ENCODE measurements around the gene RBM25. TPM values are rescaled to one million over a fixed set of nuclear protein-coding genes. Genes with fewer than 3 reads are reported as not detected.
"Not testable (repeated sequence)": the region's sequence is repeated elsewhere in the genome, so short reads cannot be mapped to it uniquely, and the experiment has no call there.

Gene RBM25
- total and polyA plus RNA-seq, 11 donors: 13.1 to 49.2 (median 36.6) TPM

GRCh38 chr14:73168274-73168673, 109.9 kb downstream of the RBM25 start:
- Histone ChIP-seq H3K27me3 (no peaks in the 10 kb centered on the region), H3K4me3 (no peak overlapping the region), H3K36me3 (peaks cover 0 to 98% (median 93%) of the 10 kb centered on the region in 9 donors), H3K9me3 (no peaks in the 10 kb centered on the region), H3K4me1 (no peaks in the 10 kb centered on the region), H3K27ac (no peak overlapping the region)
- TF ChIP-seq CTCF (IDR thresholded peaks at IDR 0.05) (no peak), POLR2A (IDR thresholded peaks at IDR 0.05) (no peak)
- intact Hi-C loops (cut with DNase I): no loop called here
- 73 to 84% (median 80%) methylated on average over 9 of the region's 9 CpGs for WGBS, 4 donors
- ATAC-seq (peak in 2 of 4 donors; percentile 31 to 32), DNase-seq (no peak)

DNA sequence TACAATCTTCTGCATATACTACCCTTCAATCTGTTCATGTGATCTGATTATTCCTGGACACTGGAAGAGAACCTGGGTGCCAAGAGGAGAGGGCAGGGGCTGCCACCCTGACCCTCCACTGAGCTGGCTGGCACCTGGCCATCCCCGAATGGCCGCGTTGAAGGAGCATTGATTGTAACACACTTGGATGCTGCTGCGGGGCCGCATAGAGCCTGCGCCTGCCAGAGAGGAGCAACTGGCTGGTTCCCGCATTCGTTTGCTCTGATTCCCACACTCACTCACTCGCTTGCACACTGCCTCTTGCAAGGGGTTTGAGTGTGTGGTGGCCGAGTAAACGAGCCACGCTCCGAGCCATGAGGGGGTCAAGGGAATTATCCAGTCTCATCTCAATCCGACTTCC, 110.4 kb downstream of the RBM25 start:
- DNase-seq (no peak), ATAC-seq (no peak)
- H3K36me3 ChIP-seq: peaks cover 0 to 98% (median 93%) of the 10 kb centered on the region in 9 donors
- intact Hi-C loops (cut with DNase I): no loop called here
- H3K4me1 ChIP-seq: no peaks in the 10 kb centered on the region
- no peak overlapping the region for H3K27ac ChIP-seq
- no peaks in the 10 kb centered on the region for H3K9me3 ChIP-seq
- no peak overlapping the region for H3K4me3 ChIP-seq
- H3K27me3 ChIP-seq: no peaks in the 10 kb centered on the region
- TF ChIP-seq POLR2A (IDR thresholded peaks at IDR 0.05) (no peak), CTCF (IDR thresholded peaks at IDR 0.05) (no peak)
- 89 to 93% (median 91%) methylated on average over 9 to 14 of the region's 14 CpGs for WGBS, 4 donors

GRCh38 chr14:73169855-73170254, 111.5 kb downstream of the RBM25 start:
- DNase-seq, H3K9me3 ChIP-seq, H3K4me3 ChIP-seq, H3K27me3 ChIP-seq, H3K27ac ChIP-seq, ATAC-seq, H3K4me1 ChIP-seq: not testable (repeated sequence)
- intact Hi-C loops (cut with DNase I): loop anchor here in 9 of 10 donors (5.0 to 10.0 kb wide), 5 partner anchors 115 to 307 kb away; no protein-coding TSS in a partner anchor
- peaks cover 0 to 98% (median 93%) of the 10 kb centered on the region in 9 donors for H3K36me3 ChIP-seq
- WGBS, 4 donors: 81 to 94% (median 93%) methylated on average over 6 of the region's 6 CpGs

GRCh38 chr14:73170686-73171085, 112.4 kb downstream of the RBM25 start:
- intact Hi-C loops (cut with DNase I): loop anchor here in 9 of 10 donors (5.0 to 10.0 kb wide), 5 partner anchors 114 to 307 kb away; no protein-coding TSS in a partner anchor
- WGBS, 4 donors: 89 to 91% (median 91%) methylated on average over 11 of the region's 11 CpGs
- TF ChIP-seq POLR2A (IDR thresholded peaks at IDR 0.05) (no peak), CTCF (IDR thresholded peaks at IDR 0.05) (no peak)
- ATAC-seq (no peak), DNase-seq (no peak)
- H3K9me3 ChIP-seq: no peaks in the 10 kb centered on the region
- H3K4me3 ChIP-seq: no peak overlapping the region
- no peak overlapping the region for H3K27ac ChIP-seq
- no peaks in the 10 kb centered on the region for H3K27me3 ChIP-seq
- H3K4me1 ChIP-seq: no peaks in the 10 kb centered on the region
- peaks cover 0 to 98% (median 95%) of the 10 kb centered on the region in 9 donors for H3K36me3 ChIP-seq

DNA sequence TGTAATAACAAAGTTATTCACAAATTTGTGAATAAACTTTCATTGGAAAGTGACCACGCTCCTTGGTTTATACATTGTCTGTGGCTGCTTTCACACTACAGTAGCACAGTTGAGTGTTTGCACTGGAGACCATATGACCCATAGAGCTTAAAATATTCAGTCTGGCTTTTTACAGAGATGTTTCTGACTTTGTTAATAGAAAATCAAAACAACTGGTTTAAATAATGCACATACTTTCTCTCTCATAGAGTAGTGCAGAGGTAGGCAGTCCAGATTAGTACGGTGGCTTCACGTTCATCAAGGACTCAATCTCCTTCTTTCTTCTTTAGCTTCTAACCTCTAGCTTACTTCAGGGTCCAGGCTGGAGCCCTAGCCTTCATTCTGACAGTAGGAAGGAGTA, 114.2 kb downstream of the RBM25 start:
- intact Hi-C loops (cut with DNase I): loop anchor here (2.0 to 10.0 kb wide), 6 partner anchors 112 to 305 kb away; no protein-coding TSS in a partner anchor
- Histone ChIP-seq H3K27ac (no peak overlapping the region), H3K4me3 (no peak overlapping the region), H3K9me3 (no peaks in the 10 kb centered on the region), H3K27me3 (no peaks in the 10 kb centered on the region), H3K36me3 (peaks cover 0 to 98% (median 93%) of the 10 kb centered on the region in 9 donors), H3K4me1 (peaks cover 0 to 7% (median 0%) of the 10 kb centered on the region in 12 donors)
- TF ChIP-seq POLR2A (IDR thresholded peaks at IDR 0.05) (no peak), CTCF (IDR thresholded peaks at IDR 0.05) (no peak)
- WGBS, 4 donors: 93 to 97% (median 94%) methylated on average over 3 of the region's 3 CpGs
- ATAC-seq (no peak), DNase-seq (no peak)
